Measurements from ENCODE around the gene RBMS3. TPM values are rescaled to one million over a fixed set of nuclear protein-coding genes. Genes with fewer than 3 reads are reported as not detected.

RBMS3 gene
- total RNA-seq, 1 donor from 2014 or later = 3.8 TPM

- TF ChIP-seq CTCF (IDR thresholded peaks at IDR 0.05; ENCODE audit: unreplicated experiment) = no peak
Observed at GRCh38 chr3:29525254-29525881, 244.5 kb downstream of the RBMS3 start.

GRCh38 chr3:29527246-29527645, 246.4 kb downstream of the RBMS3 start:
- Mint-ChIP-seq H3K27ac (no peak overlapping the region), H3K27me3 (no peaks in the 10 kb centered on the region)
- no peak for DNase-seq (ENCODE audit: low spot score, unreplicated experiment)

More at GRCh38 chr3:29525254-29525881, 244.5 kb downstream of the RBMS3 start:
- Mint-ChIP-seq H3K27me3 (no peaks in the 10 kb centered on the region), H3K4me3 (ENCODE audit: low read depth) (no peak overlapping the region), H3K27ac (peak overlapping the region; percentile 83), H3K36me3 (ENCODE audit: insufficient read depth) (no peaks in the 10 kb centered on the region), H3K4me1 (ENCODE audit: low read depth) (peaks cover 24% of the 10 kb centered on the region), H3K9me3 (ENCODE audit: low read depth) (peaks cover 3% of the 10 kb centered on the region)
- DNase-seq (ENCODE audit: low spot score, unreplicated experiment) = no peak

GRCh38 chr3:29531644-29532043, 250.8 kb downstream of the RBMS3 start:
- Mint-ChIP-seq H3K27me3 (no peaks in the 10 kb centered on the region), H3K27ac (no peak overlapping the region), H3K36me3 (ENCODE audit: insufficient read depth) (no peaks in the 10 kb centered on the region), H3K9me3 (ENCODE audit: low read depth) (peaks cover 2% of the 10 kb centered on the region), H3K4me3 (ENCODE audit: low read depth) (no peak overlapping the region), H3K4me1 (ENCODE audit: low read depth) (peaks cover 8% of the 10 kb centered on the region)
- no peak for DNase-seq (ENCODE audit: low spot score, unreplicated experiment)
- no peak for TF ChIP-seq CTCF (IDR thresholded peaks at IDR 0.05; ENCODE audit: unreplicated experiment)

More at GRCh38 chr3:29527246-29527645, 246.4 kb downstream of the RBMS3 start:
- TF ChIP-seq CTCF (IDR thresholded peaks at IDR 0.05; ENCODE audit: unreplicated experiment) = no peak
- Mint-ChIP-seq H3K4me3 (ENCODE audit: low read depth) (no peak overlapping the region), H3K4me1 (ENCODE audit: low read depth) (peaks cover 10% of the 10 kb centered on the region), H3K9me3 (ENCODE audit: low read depth) (peaks cover 3% of the 10 kb centered on the region), H3K36me3 (ENCODE audit: insufficient read depth) (no peaks in the 10 kb centered on the region)

- peaks cover 6% of the 10 kb centered on the region for H3K4me1 Mint-ChIP-seq (ENCODE audit: low read depth)
- no peaks in the 10 kb centered on the region for H3K36me3 Mint-ChIP-seq (ENCODE audit: insufficient read depth)
- TF ChIP-seq CTCF (IDR thresholded peaks at IDR 0.05; ENCODE audit: unreplicated experiment) = no peak
- no peak overlapping the region for H3K27ac Mint-ChIP-seq
- no peak for DNase-seq (ENCODE audit: low spot score, unreplicated experiment)
- H3K4me3 Mint-ChIP-seq (ENCODE audit: low read depth) = no peak overlapping the region
- H3K27me3 Mint-ChIP-seq = no peaks in the 10 kb centered on the region
- H3K9me3 Mint-ChIP-seq (ENCODE audit: low read depth) = no peaks in the 10 kb centered on the region
Observed at GRCh38 chr3:29532473-29532872, 251.6 kb downstream of the RBMS3 start.

GRCh38 chr3:29534006-29534405, 253.1 kb downstream of the RBMS3 start:
- Mint-ChIP-seq H3K4me3 (ENCODE audit: low read depth) (no peak overlapping the region), H3K27ac (no peak overlapping the region), H3K9me3 (ENCODE audit: low read depth) (no peaks in the 10 kb centered on the region), H3K27me3 (no peaks in the 10 kb centered on the region), H3K4me1 (ENCODE audit: low read depth) (peaks cover 6% of the 10 kb centered on the region), H3K36me3 (ENCODE audit: insufficient read depth) (no peaks in the 10 kb centered on the region)
- DNase-seq (ENCODE audit: low spot score, unreplicated experiment) = no peak
- no peak for TF ChIP-seq CTCF (IDR thresholded peaks at IDR 0.05; ENCODE audit: unreplicated experiment)
